ENCODE results near the gene RPL22.

RPL22 gene

GRCh38 chr1:6179564-6180175 lies 19.7 kb downstream of the RPL22 start:
- no peak for DNase-seq (ENCODE audit: insufficient read length, low spot score)

GRCh38 chr1:6178751-6179563 lies 20.4 kb downstream of the RPL22 start:
- FAIRE-seq (no peak), DNase-seq (ENCODE audit: insufficient read length, low spot score) (no peak)
- TF ChIP-seq POLR2A (IDR thresholded peaks at IDR 0.05; ENCODE audit: low read depth, low read length) = no peak

More at GRCh38 chr1:6179564-6180175, 19.7 kb downstream of the RPL22 start:
- no peak for FAIRE-seq
- no peak for TF ChIP-seq POLR2A (IDR thresholded peaks at IDR 0.05; ENCODE audit: low read depth, low read length)

- no peak for FAIRE-seq
- TF ChIP-seq POLR2A (IDR thresholded peaks at IDR 0.05; ENCODE audit: low read depth, low read length) = no peak
- no peak for DNase-seq (ENCODE audit: insufficient read length, low spot score)
These were observed 21.6 kb downstream of the RPL22 start for GRCh38 chr1:6177681-6178380.

GRCh38 chr1:6176779-6177178 lies 22.6 kb downstream of the RPL22 start:
- no peak for DNase-seq (ENCODE audit: insufficient read length, low spot score)
- no peak for FAIRE-seq
- no peak for TF ChIP-seq POLR2A (IDR thresholded peaks at IDR 0.05; ENCODE audit: low read depth, low read length)

- FAIRE-seq = no peak
These were observed 24.0 kb downstream of the RPL22 start for GRCh38 chr1:6175411-6175828.

GRCh38 chr1:6174621-6175410 lies 24.6 kb downstream of the RPL22 start:
- FAIRE-seq (no peak), DNase-seq (ENCODE audit: insufficient read length, low spot score) (no peak)
- no peak for TF ChIP-seq POLR2A (IDR thresholded peaks at IDR 0.05; ENCODE audit: low read depth, low read length)

More at GRCh38 chr1:6175411-6175828, 24.0 kb downstream of the RPL22 start:
- DNase-seq (ENCODE audit: insufficient read length, low spot score) = no peak
- TF ChIP-seq POLR2A (IDR thresholded peaks at IDR 0.05; ENCODE audit: low read depth, low read length) = no peak

GRCh38 chr1:6172549-6172948 lies 26.8 kb downstream of the RPL22 start:
- no peak for DNase-seq (ENCODE audit: insufficient read length, low spot score)
- no peak for TF ChIP-seq POLR2A (IDR thresholded peaks at IDR 0.05; ENCODE audit: low read depth, low read length)
- FAIRE-seq = no peak

- FAIRE-seq (no peak), DNase-seq (ENCODE audit: insufficient read length, low spot score) (no peak)
- TF ChIP-seq POLR2A (IDR thresholded peaks at IDR 0.05; ENCODE audit: low read depth, low read length) = no peak
These were observed 27.8 kb downstream of the RPL22 start for GRCh38 chr1:6171548-6172124.

- FAIRE-seq (no peak), DNase-seq (ENCODE audit: insufficient read length, low spot score) (no peak)
- TF ChIP-seq POLR2A (IDR thresholded peaks at IDR 0.05; ENCODE audit: low read depth, low read length) = no peak
These were observed 28.6 kb downstream of the RPL22 start for GRCh38 chr1:6170742-6171201.

GRCh38 chr1:6170116-6170741 lies 29.2 kb downstream of the RPL22 start:
- TF ChIP-seq POLR2A (IDR thresholded peaks at IDR 0.05; ENCODE audit: low read depth, low read length) = no peak
- DNase-seq (ENCODE audit: insufficient read length, low spot score) = no peak
- FAIRE-seq = no peak

- no peak for TF ChIP-seq POLR2A (IDR thresholded peaks at IDR 0.05; ENCODE audit: low read depth, low read length)
- DNase-seq (ENCODE audit: insufficient read length, low spot score) (no peak), FAIRE-seq (no peak)
These were observed 30.3 kb downstream of the RPL22 start for GRCh38 chr1:6168947-6169586.
